Chondrocyte (in vitro differentiated cells): ENCODE data around the gene SH3PXD2A. TPM values are rescaled to one million over a fixed set of nuclear protein-coding genes. Genes with fewer than 3 reads are reported as not detected.

Experiments
- DNase-seq: peaks from one replicate; pipeline ENCODE4 v3.0.0; 2021; ENCODE audit warnings: mixed read lengths, low spot score
- H3K27ac Mint-ChIP-seq: one replicate; pipeline ENCODE4 v1.8.0; 2021; ENCODE audit warnings: mild to moderate bottlenecking, moderate library complexity, mixed read lengths; ENCODE audit not compliant: unreplicated experiment
- H3K27me3 Mint-ChIP-seq: 2 replicates; pipeline ENCODE4 v1.8.0; 2021; ENCODE audit warnings: low read depth, mixed read lengths
- H3K36me3 Mint-ChIP-seq: 2 replicates; pipeline ENCODE4 v1.8.0; 2021; ENCODE audit warnings: low read depth, mixed read lengths
- H3K4me1 Mint-ChIP-seq: 2 replicates; pipeline ENCODE4 v1.8.0; 2021; ENCODE audit warnings: low read depth, mild to moderate bottlenecking, mixed read lengths
- H3K4me3 Mint-ChIP-seq: one replicate; pipeline ENCODE4 v1.8.0; 2021; ENCODE audit warnings: mild to moderate bottlenecking, moderate library complexity, mixed read lengths; ENCODE audit not compliant: unreplicated experiment
- H3K9me3 Mint-ChIP-seq: 2 replicates; pipeline ENCODE4 v1.8.0; 2021; ENCODE audit warnings: low read depth, mixed read lengths
- CTCF ChIP-seq: fragments of 200-600 bp; sonication (generic); IDR thresholded peaks from 2 replicates; pipeline ENCODE4 v1.5.0; 2021; ENCODE audit warnings: antibody characterized with exemption, mild to moderate bottlenecking, moderate library complexity
- total RNA-seq: library from RNA; stranded (reverse); gene quantifications from 3 replicates; pipeline ENCODE4 v1.2.1, GENCODE V29; 2021

SH3PXD2A gene
- total RNA-seq, 1 donor from 2014 or later, result 46.0 TPM

DNA sequence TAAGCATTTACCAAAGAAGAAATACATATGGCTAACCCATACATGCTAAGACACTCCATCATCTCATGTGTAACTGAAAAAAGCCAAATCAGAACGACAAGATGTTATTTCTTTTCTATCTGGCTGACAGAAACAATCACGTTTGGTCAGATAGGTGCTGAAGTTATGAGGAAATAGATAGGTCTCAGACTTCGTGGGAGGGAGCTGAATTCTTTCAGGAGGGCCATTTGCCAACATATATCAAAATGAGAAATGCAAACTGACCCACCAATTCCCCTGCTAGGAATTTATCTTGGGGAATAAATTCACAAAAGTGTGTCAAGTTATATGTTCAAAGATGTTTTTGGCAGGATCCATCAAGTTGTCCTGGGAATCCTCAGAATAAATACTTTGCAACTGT, 32.6 kb downstream of the SH3PXD2A start:
- DNase-seq, result no peak
- H3K27ac Mint-ChIP-seq, result no peak overlapping the region
- no peaks in the 10 kb centered on the region for H3K9me3 Mint-ChIP-seq
- H3K4me1 Mint-ChIP-seq, result peaks cover 29% of the 10 kb centered on the region
- no peak for TF ChIP-seq CTCF
- no peak overlapping the region for H3K4me3 Mint-ChIP-seq
- H3K36me3 Mint-ChIP-seq, result no peaks in the 10 kb centered on the region
- peaks cover 14% of the 10 kb centered on the region for H3K27me3 Mint-ChIP-seq

- Mint-ChIP-seq H3K4me3 (no peak overlapping the region), H3K27me3 (peaks cover 14% of the 10 kb centered on the region), H3K27ac (no peak overlapping the region), H3K36me3 (no peaks in the 10 kb centered on the region), H3K9me3 (no peaks in the 10 kb centered on the region), H3K4me1 (peaks cover 29% of the 10 kb centered on the region)
- TF ChIP-seq CTCF, result no peak
- no peak for DNase-seq
Measured at GRCh38 chr10:103822107-103822716, 33.2 kb downstream of the SH3PXD2A start.

DNA sequence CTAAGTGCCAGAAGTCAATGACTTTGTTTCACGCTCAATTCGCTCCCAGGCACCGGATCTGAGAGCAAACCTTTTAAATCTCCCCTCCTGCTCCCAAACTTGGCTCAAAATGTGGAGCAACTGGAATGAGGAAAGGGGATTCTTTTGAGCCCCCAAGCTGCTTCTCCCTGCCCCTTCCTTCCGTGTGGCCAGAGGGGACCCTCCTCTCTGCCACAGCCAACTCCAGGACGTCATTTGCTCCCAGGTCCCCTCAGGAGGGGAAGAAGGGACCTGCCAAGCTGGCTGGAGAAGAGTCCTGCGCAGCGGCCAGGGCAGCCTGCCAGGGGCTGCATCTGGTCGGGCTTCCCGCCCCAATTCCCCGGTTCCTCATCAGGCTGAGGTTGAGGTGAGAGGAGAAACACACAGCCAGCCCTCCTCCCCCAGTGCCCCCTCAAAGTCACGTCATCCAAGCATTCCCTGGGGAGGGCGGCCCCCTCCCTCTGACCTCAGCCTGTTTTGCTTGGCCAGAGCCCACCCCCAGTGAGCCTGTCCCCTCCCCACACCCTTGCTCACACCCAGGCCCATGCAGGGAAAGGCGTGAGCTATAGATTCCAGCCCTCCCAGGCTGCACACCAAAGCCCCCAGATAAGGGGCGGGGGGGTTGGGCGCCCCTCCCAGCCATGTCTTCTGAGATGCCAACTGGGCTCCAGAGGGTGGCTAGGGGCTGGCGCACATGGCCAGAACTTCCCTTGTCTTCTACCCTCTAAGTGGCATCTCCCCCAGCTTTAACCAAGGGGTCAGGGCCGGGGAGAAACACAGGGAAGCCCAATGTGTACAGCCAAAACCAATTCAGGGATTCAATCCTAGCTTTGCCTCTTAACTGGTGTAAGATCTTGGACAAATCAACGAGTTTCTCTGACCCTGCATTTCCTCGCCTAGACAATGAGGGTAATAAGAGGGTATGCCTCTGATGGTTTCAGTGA, 35.0 kb downstream of the SH3PXD2A start:
- H3K36me3 Mint-ChIP-seq, result no peaks in the 10 kb centered on the region
- H3K4me3 Mint-ChIP-seq, result no peak overlapping the region
- H3K27ac Mint-ChIP-seq, result no peak overlapping the region
- no peak for TF ChIP-seq CTCF
- H3K27me3 Mint-ChIP-seq, result peaks cover 14% of the 10 kb centered on the region
- no peaks in the 10 kb centered on the region for H3K9me3 Mint-ChIP-seq
- H3K4me1 Mint-ChIP-seq, result peaks cover 29% of the 10 kb centered on the region
- DNase-seq, result no peak

DNA sequence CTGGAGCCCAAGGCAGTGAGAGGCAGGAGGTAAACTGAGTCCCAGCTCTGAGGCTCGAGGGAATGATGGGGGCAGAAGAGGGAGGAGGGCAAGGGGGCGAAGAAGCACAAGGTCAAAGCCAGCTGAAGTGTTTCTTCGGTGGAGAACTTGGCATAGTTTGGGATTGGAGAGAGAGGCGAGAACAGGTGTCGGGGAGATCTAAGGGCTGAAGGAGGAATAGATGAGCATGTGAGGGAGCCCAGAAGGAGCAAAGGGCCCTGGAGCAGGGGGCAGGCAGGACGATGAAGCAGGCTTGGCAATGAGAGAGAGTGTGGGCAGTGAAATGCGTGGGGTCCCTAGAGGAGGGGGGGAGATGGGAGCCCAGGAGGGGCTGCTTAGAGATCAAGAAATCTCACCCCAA, 35.9 kb downstream of the SH3PXD2A start:
- no peaks in the 10 kb centered on the region for H3K36me3 Mint-ChIP-seq
- TF ChIP-seq CTCF, result no peak
- no peak overlapping the region for H3K4me3 Mint-ChIP-seq
- DNase-seq, result no peak
- peaks cover 31% of the 10 kb centered on the region for H3K4me1 Mint-ChIP-seq
- H3K27me3 Mint-ChIP-seq, result peaks cover 14% of the 10 kb centered on the region
- no peaks in the 10 kb centered on the region for H3K9me3 Mint-ChIP-seq
- no peak overlapping the region for H3K27ac Mint-ChIP-seq

DNA sequence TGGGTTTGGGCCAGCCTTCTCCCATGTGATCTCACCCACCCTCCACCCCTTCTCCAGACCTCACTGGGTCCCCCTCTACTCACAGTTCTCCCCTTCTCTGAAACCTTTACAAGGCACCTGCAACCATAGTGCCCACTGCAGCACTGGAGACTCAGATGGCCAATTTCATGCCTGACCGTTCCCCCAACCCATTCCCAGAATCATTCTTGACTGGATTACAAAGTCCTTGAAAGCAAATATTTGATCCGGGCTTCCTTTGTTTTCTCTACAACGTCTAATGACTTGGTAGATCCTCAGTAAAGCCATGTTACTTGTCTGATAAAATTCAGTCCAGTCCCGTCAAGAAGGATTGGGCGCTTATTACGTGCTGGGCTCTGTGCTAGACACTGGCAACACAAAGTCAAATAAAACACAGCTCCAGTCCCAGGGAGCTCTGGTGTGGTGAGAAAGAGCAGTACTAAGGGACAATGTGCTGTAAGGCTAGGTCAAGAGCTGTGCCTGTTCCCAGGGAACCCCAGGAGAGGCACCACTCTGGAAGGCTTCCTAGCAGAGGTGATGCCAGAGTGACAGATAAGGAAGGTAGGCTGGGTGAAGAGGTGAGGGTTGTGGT, 36.5 kb downstream of the SH3PXD2A start:
- no peak for TF ChIP-seq CTCF
- Mint-ChIP-seq H3K9me3 (no peaks in the 10 kb centered on the region), H3K36me3 (no peaks in the 10 kb centered on the region), H3K27ac (no peak overlapping the region), H3K4me1 (peaks cover 31% of the 10 kb centered on the region), H3K4me3 (no peak overlapping the region), H3K27me3 (peaks cover 14% of the 10 kb centered on the region)
- DNase-seq, result no peak
